Amygdala (tissue), 56 donors: ENCODE results near the gene MFSD12.

ENCODE experiments used
- DNase-seq, 56 donors: peaks; one replicate each; lab custom pipeline; 2025; lab: John Stamatoyannopoulos, UW

The MFSD12 gene

GRCh38 chr19:3526507-3527237 is 30.7 kb downstream of the MFSD12 start:
- DNase-seq: no peak

DNA sequence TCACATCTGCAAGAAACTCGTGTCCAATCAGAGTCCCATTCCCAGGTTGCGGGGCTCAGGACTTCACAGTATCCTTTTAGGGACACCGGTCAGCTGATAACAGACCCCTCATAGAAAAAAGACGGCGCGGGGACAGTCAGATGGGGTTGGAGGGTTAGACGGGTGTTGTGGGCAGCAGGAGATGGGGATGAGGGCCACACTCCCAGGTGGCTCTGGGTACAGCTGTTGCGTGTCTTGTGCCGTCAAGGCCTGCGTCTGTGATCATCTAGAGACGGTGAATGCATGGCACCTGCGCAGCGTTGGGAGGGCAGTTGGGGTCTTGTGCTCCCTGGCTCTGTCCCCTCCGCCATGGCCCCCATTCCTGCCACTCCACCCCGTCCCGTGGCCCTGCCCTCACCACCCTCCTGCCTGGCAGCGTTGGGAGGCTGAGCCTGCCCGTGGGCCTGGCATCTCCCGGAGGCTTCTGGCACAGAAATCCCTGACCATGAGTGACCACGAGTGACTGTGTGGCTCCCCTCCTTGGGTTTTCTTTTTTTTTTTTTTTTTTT is 32.4 kb downstream of the MFSD12 start:
- DNase-seq: no peak

DNA sequence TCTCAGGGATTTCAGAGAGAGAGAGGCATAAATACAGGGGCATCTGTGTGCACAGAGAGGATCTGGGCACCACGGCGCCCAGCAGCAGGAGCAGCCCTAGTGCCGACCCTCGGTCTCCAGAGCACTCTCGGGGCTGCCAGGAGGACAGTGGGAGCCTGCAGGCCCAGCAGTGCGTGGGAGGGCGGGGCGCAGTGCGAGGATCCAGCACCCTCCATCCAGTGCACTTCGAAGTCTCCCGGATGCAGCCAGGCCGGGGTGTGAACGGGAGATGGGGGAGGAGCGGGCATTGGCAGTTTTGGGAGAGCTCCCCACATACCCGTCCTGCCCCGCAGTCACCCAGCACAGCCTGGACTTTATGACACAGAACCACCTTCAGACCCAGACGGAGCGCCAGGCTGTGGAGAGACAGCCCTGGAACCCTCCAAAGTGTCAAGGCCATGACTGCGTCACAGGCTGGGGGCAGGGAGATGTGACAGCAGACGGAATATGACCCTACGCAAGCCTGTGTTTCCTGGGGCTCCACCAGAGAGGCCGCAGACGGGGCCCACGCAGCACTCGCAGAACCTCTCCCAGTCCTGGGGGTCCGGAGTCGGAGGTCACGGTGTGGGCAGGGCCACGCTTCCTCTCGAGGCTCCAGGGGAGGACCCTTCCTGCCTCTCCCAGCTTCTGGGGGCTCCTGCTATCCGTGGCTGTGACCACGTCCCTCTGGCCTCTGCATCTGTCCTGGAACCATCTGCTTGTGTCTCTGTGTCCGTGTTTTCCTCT is 33.1 kb downstream of the MFSD12 start:
- no peak for DNase-seq

DNA sequence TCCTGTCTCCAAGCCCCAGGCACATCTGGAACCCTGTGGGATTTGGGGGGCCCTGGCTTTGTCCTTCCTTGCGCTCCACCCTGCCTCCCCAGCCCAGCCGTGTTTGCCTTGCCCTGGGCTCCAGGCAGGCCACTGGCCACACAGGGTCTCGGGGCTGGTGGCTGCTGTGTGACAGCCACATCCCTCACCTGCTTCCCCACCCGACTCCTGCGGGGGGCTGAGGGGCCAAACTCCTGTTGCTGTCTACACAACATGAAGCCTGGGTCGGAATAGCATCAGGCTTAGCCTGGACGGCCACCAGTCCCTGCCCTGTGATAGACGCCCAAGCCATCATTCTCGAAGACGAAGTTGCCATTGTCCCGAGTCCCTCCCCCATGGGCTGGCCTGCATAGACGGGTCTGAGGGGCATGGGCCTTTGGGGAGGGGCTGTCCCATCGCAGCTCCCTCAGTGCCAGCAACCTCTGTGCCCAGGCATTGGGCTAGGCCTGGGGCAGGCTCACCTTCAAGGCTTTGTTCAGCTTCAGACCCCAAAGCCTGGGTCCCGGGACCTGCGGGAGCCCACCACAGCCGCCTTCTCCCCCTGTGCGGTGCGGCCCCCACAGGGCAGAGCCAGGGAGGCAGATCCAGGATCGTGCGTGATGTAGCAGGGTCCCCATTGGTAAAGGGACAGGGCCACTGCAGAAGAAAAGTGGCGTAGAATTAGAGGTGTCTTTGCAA is 33.9 kb downstream of the MFSD12 start:
- DNase-seq: no peak

DNA sequence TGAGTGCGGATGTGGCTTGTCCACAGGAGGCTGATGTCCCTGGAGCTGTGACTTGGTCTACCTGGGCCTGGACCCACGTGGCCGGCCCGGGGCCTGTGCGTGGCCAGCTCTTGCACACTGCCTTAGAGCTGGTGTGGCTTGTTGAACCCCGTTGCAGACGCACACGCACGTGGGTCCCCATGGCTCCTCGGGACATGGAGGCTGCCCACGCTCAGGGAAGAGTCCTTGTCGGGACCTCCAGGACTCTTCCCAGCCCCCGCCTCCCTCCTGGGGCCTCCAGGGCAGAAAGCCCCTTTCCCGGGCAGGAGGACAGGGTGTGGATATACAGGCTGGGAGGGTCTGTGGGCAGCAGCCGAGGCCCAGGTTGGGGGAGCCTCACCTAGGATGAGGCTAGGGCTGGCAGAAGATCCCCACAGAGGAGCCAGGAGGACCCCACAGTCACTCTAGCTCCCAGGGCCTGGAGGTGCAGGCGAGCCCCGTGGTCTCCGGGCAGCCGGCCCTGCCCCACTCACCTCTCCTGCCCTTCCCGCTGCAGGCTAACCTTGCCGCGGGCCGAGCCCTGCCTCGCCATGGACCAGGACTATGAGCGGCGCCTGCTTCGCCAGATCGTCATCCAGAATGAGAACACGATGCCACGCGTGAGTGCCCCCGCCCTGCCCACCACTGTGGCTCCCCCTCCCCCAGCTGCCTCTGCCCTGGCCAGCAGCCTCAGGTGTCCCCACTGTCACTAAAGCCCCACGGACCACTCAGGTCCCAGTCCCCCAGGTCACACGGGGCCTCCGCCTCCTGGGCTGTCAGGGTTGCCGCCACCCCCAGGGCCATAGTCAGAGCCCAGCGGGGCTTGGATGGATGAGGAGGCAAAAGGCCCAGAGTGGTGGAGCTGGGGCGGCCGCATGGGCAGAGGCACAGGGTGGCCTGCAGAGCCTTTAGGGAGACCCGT is 34.7 kb downstream of the MFSD12 start:
- DNase-seq: no peak

DNA sequence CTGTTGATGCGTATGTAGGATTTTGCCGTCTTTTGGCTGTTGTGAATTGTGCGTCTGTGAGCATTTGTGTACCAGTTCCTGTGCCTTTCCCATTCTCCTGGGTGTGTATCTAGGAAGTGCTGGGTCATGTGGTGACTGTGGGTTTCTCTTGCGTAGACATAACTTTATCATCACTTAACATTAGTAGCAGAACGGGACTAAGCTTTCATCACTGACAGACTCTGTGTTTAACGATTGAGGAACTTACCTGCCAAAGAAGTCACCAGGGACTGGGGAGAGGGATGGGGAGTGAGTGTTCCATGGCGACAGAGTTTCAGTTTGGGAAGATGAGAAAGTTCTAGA is 36.3 kb downstream of the MFSD12 start:
- no peak for DNase-seq

- DNase-seq: no peak
Measured at GRCh38 chr19:3520166-3521103, 37.0 kb downstream of the MFSD12 start.

GRCh38 chr19:3519126-3519525 is 38.3 kb downstream of the MFSD12 start:
- no peak for DNase-seq

DNA sequence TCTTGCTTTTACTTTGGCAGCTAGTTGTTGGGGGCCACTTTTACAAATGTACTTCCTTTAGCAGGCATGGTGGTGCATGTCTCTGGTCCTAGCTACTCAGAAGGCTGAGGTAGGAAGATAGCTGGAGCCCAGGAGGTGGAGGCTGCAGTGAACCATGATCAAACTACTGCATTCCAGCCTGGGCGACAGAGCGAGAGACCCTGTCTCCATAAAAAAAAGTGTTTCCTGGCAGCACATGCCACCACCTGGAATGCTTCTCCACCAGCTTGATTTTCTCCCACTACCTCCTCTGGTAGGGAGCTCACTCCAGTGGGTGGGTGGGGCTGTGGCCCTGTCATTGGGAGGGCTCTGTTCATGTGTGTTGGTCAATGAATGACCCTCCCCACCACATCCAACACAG is 38.7 kb downstream of the MFSD12 start:
- DNase-seq: no peak

- DNase-seq: no peak
Measured at GRCh38 chr19:3518255-3518654, 39.1 kb downstream of the MFSD12 start.

- DNase-seq: no peak
Measured at GRCh38 chr19:3517638-3518037, 39.7 kb downstream of the MFSD12 start.

GRCh38 chr19:3516675-3517207 is 40.6 kb downstream of the MFSD12 start:
- peak in 8 of 56 donors; percentile 7 to 54 (median 22) for DNase-seq

DNA sequence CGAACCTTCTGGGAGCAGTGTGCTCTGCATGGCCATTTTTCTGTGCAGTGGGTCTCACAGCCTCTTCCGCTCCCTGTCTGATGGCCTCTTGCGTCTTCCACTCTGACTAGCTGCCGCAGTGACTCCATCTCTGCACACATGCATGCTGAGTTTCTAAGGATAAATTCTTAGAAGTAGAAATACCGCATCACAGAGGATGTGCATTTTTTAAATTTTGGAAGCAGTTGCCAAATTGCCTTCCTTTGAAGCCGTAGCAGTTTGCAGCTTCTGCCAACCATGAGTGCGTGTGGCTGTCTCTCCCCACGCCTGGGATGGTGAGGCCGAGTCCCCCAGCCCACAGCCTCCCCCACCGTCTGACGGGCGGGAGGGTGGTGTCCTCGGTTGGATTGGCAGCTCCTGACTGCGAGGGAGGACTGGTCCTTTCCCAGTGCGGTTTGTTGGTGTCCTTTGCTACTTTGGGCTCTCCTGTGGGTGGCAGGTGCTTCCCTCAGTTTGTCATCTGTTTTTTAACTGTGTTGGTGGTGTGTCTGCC is 41.4 kb downstream of the MFSD12 start:
- peak in 4 of 56 donors; percentile 3 to 34 (median 16) for DNase-seq

- DNase-seq: no peak
Measured at GRCh38 chr19:3514930-3515329, 42.5 kb downstream of the MFSD12 start.

DNA sequence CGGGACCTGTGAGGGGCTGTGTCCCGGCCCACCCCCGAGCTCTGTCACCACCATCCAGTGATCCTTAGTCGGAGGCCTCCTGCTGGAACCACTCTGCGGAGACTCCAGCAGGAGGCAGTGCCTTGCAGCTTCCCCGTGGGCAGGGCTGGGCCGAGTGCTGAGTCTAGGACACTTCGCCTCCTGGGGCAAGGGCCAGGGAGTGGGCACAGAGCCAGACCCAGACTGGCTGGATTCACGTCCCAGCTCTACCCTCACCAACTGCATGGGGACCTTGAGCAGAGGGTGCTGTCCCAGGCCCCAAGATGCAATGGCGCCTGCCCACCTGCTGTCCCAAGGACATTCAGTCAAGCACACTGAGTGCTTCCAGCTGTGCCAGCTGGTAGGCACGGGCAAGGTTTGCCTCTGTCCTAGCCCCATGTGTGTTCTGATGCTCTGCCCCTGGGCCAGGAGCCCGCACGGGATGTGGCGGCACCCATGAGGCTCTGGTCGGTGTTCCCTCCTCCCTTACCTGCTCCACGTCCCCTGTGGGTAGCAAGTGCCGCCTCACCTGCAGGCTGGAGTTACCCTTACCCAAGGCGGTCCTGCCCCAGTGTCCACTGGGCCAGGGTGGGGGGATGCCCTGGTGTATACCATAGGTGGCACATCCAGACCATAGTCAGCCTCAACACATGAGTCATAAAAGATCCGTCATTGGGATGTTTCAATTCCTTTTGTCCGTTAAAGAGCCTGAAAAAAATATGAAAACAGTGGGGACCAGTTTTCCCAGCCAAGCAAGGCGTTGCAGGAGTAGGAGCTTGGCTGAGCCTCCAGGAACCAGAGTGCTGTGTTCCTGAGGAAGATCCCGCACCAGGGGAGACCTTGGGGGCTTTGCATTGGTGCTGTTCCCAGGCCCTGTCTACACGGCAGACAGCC is 43.9 kb downstream of the MFSD12 start:
- DNase-seq: peak in 5 of 56 donors; percentile 22 to 41 (median 29)

DNA sequence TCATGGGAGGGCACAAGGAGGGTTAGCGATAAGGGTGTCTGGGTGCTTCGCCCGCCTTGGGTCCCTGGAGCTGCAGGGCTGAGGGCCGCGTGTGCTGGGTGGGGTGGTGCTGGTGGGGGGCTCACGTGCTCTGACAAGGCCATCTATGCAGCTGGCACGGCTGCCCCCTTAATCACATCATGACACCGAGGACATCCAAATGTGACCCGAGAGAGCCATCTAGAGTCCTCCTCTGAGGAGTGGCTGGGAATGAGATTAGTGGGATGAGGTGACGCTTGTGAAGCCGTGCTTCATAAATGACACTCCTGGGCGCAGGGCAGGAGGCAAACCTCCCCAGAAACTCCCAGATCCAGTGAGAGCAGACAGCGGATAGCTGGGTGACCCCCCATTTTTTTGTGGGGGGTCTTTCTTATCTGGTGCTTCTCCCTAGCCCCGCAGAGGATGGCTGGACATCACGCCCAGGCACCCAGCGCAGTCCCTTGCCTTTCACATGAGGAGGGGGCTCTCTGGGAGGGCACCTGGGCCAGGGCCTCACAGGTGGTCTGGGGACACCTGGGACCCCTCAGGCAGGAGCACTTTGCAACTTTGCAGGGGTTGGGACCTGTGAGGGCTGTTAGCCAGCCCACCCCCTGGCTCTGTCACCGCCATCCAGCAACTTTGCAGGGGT is 44.7 kb downstream of the MFSD12 start:
- DNase-seq: peak in 12 of 56 donors; percentile 15 to 70 (median 30)
